NCI-H446 treated with DMSO at 0.1 percent for 48 hours (cell line): ENCODE data around the gene CEP55.

Experiments used
- DNase-seq: peaks from one replicate; lab custom pipeline; 2025; lab: John Stamatoyannopoulos, UW

The CEP55 gene

DNA sequence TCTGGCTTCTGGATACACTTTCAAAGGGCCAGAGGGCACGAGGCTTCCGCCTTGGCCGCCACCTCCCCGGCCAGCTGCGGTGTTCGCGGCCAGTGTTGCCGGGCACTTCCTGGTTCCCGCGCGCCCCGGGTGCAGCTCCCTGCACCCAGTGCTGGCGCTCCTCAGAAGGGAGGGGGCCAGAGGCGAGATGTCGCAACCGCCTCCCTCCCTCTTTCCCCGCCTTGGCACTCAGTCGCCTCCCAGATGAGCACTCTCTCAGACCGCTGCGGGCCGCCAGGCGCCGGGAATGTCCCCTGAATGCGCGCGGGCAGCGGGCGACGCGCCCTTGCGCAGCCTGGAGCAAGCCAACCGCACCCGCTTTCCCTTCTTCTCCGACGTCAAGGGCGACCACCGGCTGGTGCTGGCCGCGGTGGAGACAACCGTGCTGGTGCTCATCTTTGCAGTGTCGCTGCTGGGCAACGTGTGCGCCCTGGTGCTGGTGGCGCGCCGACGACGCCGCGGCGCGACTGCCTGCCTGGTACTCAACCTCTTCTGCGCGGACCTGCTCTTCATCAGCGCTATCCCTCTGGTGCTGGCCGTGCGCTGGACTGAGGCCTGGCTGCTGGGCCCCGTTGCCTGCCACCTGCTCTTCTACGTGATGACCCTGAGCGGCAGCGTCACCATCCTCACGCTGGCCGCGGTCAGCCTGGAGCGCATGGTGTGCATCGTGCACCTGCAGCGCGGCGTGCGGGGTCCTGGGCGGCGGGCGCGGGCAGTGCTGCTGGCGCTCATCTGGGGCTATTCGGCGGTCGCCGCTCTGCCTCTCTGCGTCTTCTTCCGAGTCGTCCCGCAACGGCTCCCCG, 70.2 kb downstream of the CEP55 start, which contains the start of gene FFAR4:
Gene FFAR4, plus strand, starts transcription at position 231 of the 842 bp plus-strand sequence. Its CDS starts 56 bp downstream, at position 287.
- no peak for DNase-seq

DNA sequence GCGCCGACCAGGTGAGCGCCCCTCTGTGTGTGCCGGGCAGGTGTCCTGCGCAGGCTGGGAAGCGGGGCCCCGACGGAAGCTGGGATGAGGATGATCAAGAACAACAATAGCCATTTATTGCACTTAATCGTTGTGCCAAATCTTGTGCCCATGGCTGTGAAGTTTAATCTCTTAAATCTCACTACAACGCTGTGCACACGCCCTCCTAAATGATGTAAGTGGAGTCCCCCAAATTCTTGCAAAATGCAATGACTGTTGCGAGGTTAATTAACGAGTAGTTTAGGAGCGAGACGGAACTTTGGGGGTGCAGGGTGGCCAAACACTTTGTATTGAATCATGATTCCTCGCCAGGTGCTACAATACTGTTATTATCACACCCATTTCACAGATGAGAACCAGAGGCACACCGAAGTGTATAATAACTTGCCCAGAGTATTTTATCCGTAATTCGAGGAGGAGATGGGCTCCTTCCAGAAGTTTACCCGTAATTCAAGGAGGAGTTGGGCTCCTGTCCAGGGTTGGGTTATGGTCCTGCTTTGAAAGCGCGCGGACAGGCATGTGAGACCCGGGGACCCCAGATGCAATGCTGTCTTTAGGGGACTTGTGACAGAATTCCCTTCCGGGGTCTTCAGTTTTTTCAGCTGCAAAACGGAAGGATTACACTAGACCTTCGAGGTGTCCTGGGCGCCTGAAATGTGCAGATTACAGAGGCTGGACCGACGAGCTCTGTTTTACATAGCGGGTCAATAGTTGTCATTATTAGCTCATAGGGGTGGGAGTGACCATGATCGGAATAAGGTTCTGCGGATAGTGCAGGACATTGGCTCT, 71.1 kb downstream of the CEP55 start:
- DNase-seq = no peak

DNA sequence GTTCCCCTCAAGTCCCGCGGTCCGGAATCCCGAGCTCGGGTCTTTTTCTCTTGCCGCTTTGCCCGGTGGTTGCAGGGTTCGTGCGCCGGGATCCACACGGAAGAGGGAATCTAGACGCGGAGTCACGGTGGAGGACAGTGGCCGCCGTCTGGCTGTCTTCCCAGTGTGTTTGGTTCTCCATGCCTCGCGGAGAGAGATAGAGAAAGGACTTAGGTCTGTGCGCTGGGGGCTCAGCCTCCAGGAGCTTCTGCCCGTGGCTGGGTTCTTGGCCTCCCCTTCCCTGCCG, 71.6 kb downstream of the CEP55 start:
- DNase-seq = no peak

DNA sequence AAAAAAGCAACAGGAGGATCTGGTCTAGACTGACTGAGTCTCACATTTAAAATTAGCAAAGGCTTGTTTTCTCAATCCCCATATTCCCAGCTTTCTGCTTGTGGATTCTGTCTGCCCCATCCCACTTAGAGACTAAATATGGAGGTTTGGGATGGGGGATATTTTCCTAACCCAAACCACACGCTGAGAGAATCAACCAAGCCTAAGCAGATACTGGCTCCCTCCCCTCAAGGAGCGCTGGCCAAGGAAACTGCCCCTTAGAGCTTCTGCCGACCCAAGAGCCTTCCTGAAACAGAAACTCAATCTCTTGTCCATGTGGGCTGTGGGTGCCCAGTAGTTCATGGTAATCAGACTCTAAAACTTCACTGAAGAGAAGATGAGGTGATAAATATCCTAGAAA, 74.0 kb downstream of the CEP55 start:
- no peak for DNase-seq

DNA sequence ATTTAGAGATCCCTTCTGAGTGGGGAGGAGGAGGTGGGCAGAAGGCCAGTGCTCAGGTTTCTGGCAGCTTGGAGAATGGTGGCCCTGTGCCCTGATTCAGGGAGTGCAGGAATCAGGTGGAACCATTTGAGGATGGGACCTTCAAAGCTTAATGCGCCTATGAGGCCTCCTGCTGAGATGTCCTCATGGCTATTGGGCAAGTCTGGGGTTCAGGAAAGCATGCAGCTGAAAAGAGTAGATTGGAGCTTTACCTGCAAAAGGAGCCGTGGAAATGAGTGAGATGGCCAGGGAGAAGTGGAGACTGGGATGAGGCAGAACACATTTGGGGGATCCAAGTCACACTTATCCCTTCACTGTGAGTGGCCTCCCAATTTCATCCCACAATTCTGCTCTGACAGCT, 76.2 kb downstream of the CEP55 start:
- DNase-seq = no peak

DNA sequence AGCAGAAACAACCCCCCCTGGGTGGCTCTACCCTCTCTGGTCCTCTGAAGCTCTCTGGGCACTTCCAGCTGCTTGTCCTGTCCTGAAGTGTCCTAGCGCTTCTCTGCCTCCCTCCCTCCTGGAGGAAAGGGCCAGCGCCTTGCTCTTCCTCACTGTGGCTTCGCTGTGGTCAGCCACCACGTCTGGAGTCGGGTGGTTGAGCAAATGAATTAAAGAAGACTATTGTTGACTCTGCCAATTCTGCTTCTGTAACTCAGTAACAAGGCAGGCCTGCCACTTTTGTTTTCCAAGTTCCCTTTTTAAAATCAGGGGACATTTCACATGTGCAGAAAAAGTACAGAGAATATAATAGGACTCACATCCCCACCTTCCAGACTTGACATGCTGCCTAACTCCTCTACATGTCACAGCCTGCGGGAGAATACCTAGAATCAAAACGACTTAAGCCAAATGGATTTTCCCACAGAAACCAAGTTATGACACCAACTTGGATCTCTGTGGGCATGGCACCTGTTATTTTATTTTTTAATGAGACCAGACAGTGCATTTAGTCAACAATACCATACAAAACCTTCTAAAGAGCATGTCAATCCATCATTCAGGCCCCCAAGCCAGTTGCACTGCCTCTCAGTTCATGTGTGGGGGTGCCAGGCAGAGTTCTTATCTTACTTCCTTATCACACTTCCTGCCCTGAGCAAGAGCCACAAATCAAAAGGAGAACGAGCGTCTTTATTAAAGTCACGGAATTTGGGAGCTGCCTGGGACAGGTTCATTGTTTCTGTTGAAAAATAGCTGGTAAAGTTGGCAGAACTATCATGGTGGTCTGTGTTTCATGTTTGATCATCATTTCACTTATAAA, 76.9 kb downstream of the CEP55 start:
- DNase-seq = no peak

DNA sequence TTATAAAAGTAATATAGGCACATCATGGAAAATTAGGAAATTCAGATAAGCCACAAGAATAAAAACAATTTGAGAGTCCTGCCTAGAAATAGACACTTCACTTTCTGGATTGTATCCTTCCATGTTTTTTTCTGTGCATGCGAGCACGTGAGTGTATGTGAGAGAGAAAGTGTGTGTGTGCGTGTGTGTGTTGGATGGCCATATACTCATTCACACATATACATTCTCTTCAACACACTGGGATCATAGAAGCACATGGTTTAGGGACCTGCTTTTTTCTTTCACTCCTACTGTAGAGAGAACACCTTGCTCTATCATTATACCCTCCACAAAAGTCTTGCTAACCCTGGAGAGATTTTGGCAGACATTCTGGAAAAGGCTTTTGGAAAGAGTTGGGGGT, 77.5 kb downstream of the CEP55 start:
- DNase-seq = no peak

DNA sequence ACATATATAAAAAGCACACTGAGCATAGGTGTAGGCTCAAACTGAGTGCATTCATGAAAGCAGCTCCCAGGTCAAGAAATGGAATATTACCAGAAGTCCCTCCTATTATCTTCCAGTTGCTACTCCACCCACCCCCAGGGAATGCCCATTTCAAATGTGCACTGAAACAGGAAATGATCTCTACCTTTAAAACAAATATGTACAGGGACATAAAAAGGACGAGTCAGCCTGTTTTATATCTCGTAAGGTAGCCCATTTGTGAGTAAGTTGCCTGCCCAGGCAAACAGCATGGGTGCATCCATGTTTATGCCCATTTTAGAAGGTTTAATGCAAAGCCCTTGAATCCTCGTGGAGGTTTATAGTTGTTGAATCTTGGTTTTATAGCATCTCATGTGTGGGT, 80.5 kb downstream of the CEP55 start:
- no peak for DNase-seq

DNA sequence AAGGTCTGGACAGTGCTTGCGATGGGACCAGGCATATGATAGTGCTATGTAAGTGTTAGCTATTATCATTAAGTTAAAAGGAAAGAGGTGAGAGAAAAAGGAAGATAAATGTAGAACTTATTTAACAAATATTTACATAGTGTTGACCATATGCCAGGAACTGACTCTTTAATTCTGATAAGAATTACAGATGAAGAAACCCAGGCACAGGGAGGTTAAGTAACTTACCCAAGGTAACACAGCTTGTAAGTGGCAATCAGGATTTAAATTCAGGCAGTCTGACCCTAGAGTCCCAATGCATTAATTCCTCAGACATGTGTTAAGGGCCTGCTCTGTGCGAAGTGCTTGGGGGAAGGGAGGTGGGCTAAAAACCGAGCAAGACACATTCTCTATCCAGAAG, 81.2 kb downstream of the CEP55 start:
- DNase-seq = no peak
